Tibial nerve (tissue), 4 donors: Measurements from ENCODE around the gene ADAM33.

Experiments
- EP300 ChIP-seq, 2 donors: sonication (generic); formaldehyde crosslinking; IDR thresholded peaks; one replicate each; pipeline ENCODE4 v1.6.1; 2017; ENCODE audit warnings: antibody characterized with exemption in 2 of 2, mild to moderate bottlenecking in 1 of 2
- POLR2A ChIP-seq, 2 donors: fragments of 450-650 bp; IDR thresholded peaks; one replicate each; pipeline ENCODE4 v1.6.1; 2017; ENCODE audit warnings: antibody characterized with exemption in 2 of 2, mild to moderate bottlenecking in 2 of 2, moderate library complexity in 2 of 2
- TF ChIP-seq, protein P1 (sequence below), 5 experiments: fragments of 200-600 bp in 3 of 5; fragments of 450-650 bp in 2 of 5; sonication (generic) in 3 of 5; IDR thresholded peaks; one replicate each; pipeline ENCODE4 v1.5.1; 2016 to 2019; ENCODE audit warnings: antibody characterized with exemption in 5 of 5, mild to moderate bottlenecking in 3 of 5, moderate library complexity in 2 of 5

DNA sequence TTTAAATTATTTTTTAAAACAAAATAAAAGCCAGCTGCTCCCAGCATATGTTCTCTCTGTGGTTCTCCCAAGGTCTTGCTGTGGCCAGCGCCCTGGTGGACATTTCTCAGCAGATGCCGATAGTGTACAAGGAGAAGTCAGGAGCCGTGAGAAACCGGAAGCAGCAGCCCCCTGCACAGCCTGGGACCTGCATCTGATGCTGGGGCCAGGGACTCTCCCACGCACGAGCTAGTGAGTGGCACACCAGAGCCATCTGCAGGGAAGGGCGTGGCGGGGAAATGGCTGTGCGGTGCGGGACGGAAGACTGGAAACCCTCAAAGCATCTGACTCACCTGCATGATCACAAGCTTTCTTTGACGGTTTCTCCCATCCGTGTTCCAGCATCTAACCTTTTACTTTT is 35.2 kb downstream of the ADAM33 start:
- TF ChIP-seq, protein P1, sequence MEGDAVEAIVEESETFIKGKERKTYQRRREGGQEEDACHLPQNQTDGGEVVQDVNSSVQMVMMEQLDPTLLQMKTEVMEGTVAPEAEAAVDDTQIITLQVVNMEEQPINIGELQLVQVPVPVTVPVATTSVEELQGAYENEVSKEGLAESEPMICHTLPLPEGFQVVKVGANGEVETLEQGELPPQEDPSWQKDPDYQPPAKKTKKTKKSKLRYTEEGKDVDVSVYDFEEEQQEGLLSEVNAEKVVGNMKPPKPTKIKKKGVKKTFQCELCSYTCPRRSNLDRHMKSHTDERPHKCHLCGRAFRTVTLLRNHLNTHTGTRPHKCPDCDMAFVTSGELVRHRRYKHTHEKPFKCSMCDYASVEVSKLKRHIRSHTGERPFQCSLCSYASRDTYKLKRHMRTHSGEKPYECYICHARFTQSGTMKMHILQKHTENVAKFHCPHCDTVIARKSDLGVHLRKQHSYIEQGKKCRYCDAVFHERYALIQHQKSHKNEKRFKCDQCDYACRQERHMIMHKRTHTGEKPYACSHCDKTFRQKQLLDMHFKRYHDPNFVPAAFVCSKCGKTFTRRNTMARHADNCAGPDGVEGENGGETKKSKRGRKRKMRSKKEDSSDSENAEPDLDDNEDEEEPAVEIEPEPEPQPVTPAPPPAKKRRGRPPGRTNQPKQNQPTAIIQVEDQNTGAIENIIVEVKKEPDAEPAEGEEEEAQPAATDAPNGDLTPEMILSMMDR (IDR thresholded peaks at IDR 0.05) = no peak
- TF ChIP-seq POLR2A (IDR thresholded peaks at IDR 0.05) = no peak
- no peak for TF ChIP-seq EP300 (IDR thresholded peaks at IDR 0.05)
